ENCODE data around the gene RPL26.

GRCh38 chr17:8398980-8399379, 16.0 kb upstream of the RPL26 start:
- TF ChIP-seq CTCF (IDR thresholded peaks at IDR 0.05; ENCODE audit: low read depth, low read length, poor library complexity, severe bottlenecking): no peak
- no peak for TF ChIP-seq EZH2phosphoT487 (IDR thresholded peaks at IDR 0.05; ENCODE audit: borderline replicate concordance, low read length)
